ENCODE measurements around the gene PTGDS.

GRCh38 chr9:136939996-136940525 is 37.2 kb upstream of the PTGDS start:
- TF ChIP-seq RBM22 (IDR thresholded peaks at IDR 0.05; ENCODE audit: low read depth, low read length, poor library complexity, severe bottlenecking) (no peak), CTCF (IDR thresholded peaks at IDR 0.05 in 2 of 3, conservative IDR thresholded peaks at IDR 0.05 in 1 of 3; ENCODE audit: insufficient read depth in 2 of 3, low read depth in 1 of 3, low read length in 3 of 3) (no peak), PTTG1 (tag; IDR thresholded peaks at IDR 0.05; ENCODE audit: low read depth) (no peak), NR3C1 (CRISPR knock-in tag; IDR thresholded peaks at IDR 0.05) (no peak), FOXA1 (IDR thresholded peaks at IDR 0.05; ENCODE audit: borderline replicate concordance) (no peak), CREB1 (IDR thresholded peaks at IDR 0.05) (no peak), CREB1 (CRISPR knock-in tag; IDR thresholded peaks at IDR 0.05) (no peak)
